HCT116 (cell line): ENCODE data around the gene RAVER2. TPM values are rescaled to one million over a fixed set of nuclear protein-coding genes. Genes with fewer than 3 reads are reported as not detected.

Source experiments
- ATAC-seq: fragments of 200-7000 bp; cut with Tn5 transposase; 2 replicates; pipeline ENCODE4 v1.9.1; 2020; ENCODE audit warnings: mild to moderate bottlenecking, moderate library complexity
- BruUV-seq: library from RNA; stranded (reverse); fragments of 400-500 nt; replicated peaks from 2 replicates; lab custom pipeline; 2021; lab: Mats Ljungman, UMichigan
- CTCF ChIA-PET: fragments of 300-600 bp; sonication (Branson Sonifier 250); formaldehyde crosslinking; loops from one replicate; lab custom pipeline; 2021; ENCODE audit warnings: antibody characterized with exemption; lab: Charles Lee
- POLR2A ChIA-PET: fragments of 300-600, 350-600 bp; sonication (Branson Sonifier 250); formaldehyde crosslinking; loops from one replicate; lab custom pipeline; 2021; ENCODE audit warnings: antibody characterized with exemption; lab: Charles Lee
- RAD21 ChIA-PET, 2 experiments: fragments of 300-600 bp; sonication (Branson Sonifier 250); formaldehyde crosslinking; loops; one replicate each; lab custom pipeline; 2023; ENCODE audit warnings: low total read pairs in 2 of 2; ENCODE audit not compliant: uncharacterized antibody in 2 of 2, unreplicated experiment in 2 of 2, low non-redundant PET in 1 of 2; lab: Charles Lee
- DNase-seq: peaks from one replicate; pipeline ENCODE4 v3.0.0-alpha.2; 2010; ENCODE audit warnings: low read depth, low spot score
- H2AFZ ChIP-seq: fragments of 200-600 bp; shearing (Covaris generic), sonication (generic); 2 replicates; pipeline ENCODE4 v1.6.1; 2017; ENCODE audit warnings: low read depth, mixed run types, mixed read lengths, antibody characterized with exemption, low read length; ENCODE audit not compliant: poor library complexity, severe bottlenecking
- H3K27ac ChIP-seq: 2 replicates; pipeline ENCODE4 v1.5.1; 2012; ENCODE audit warnings: low read depth, low read length
- H3K27me3 ChIP-seq: fragments of 200-600 bp; sonication (generic); 2 replicates; pipeline ENCODE4 v1.6.1; 2016; ENCODE audit warnings: mixed run types, low read length, mixed read lengths; ENCODE audit not compliant: insufficient read depth
- H3K36me3 ChIP-seq, 2 experiments: fragments of 200-500 bp in 1 of 2; fragments of 200-600 bp in 1 of 2; sonication (Bioruptor generic) in 1 of 2; sonication (generic) in 1 of 2; 2 replicates each; pipeline versions ENCODE4 v1.5.1 to v1.6.1; 2014 to 2016; ENCODE audit warnings: low read length in 2 of 2, inconsistent platforms in 1 of 2, mixed read lengths in 1 of 2, mixed run types in 1 of 2; ENCODE audit not compliant: insufficient read depth in 2 of 2, control insufficient read depth in 1 of 2
- H3K4me1 ChIP-seq, 2 experiments: fragments of 200-600 bp in 1 of 2; sonication (generic) in 1 of 2; 2 replicates each; pipeline versions ENCODE4 v1.5.1 to v1.6.1; 2012 to 2017; ENCODE audit warnings: low read length in 2 of 2, inconsistent platforms in 1 of 2, mild to moderate bottlenecking in 1 of 2, mixed read lengths in 1 of 2, mixed run types in 1 of 2, moderate library complexity in 1 of 2; ENCODE audit not compliant: insufficient read depth in 2 of 2, control insufficient read depth in 1 of 2
- H3K4me2 ChIP-seq: fragments of 200-600 bp; sonication (generic); 2 replicates; pipeline ENCODE4 v1.6.1; 2017; ENCODE audit warnings: mixed run types, low read length, mixed read lengths
- H3K4me3 ChIP-seq, 2 experiments: fragments of 200-600 bp in 1 of 2; sonication (generic) in 1 of 2; replicated peaks in 1 of 2; 2 replicates each; pipeline ENCODE4 v1.5.1; 2011 to 2016; ENCODE audit warnings: low read length in 2 of 2, control low read depth in 1 of 2, low read depth in 1 of 2, mild to moderate bottlenecking in 1 of 2, mixed read lengths in 1 of 2, mixed run types in 1 of 2
- H3K79me2 ChIP-seq: fragments of 200-600 bp; sonication (generic); 2 replicates; pipeline ENCODE4 v1.6.1; 2017; ENCODE audit warnings: mild to moderate bottlenecking, mixed run types, low read length, moderate library complexity, mixed read lengths; ENCODE audit not compliant: insufficient read depth
- H3K9ac ChIP-seq: fragments of 200-600 bp; sonication (generic); 2 replicates; pipeline ENCODE4 v1.6.1; 2016; ENCODE audit warnings: low read length, mixed read lengths
- H3K9me2 ChIP-seq: fragments of 200-600 bp; sonication (generic), shearing (Covaris generic); 2 replicates; pipeline ENCODE4 v1.6.1; 2017; ENCODE audit warnings: mixed run types, mild to moderate bottlenecking, moderate library complexity; ENCODE audit not compliant: insufficient read depth
- H3K9me3 ChIP-seq, 2 experiments: fragments of 200-500 bp in 1 of 2; fragments of 200-600 bp in 1 of 2; sonication (Bioruptor generic) in 1 of 2; sonication (generic) in 1 of 2; 2 replicates each; pipeline ENCODE4 v1.6.1; 2014 to 2017; ENCODE audit warnings: low read length in 2 of 2, mixed read lengths in 2 of 2, inconsistent platforms in 1 of 2, low read depth in 1 of 2, mild to moderate bottlenecking in 1 of 2, mixed run types in 1 of 2, moderate library complexity in 1 of 2; ENCODE audit not compliant: control insufficient read depth in 1 of 2, insufficient read depth in 1 of 2
- H4K20me1 ChIP-seq: fragments of 200-600 bp; sonication (generic), shearing (Covaris generic); 2 replicates; pipeline ENCODE4 v1.6.1; 2017; ENCODE audit warnings: mixed run types, mild to moderate bottlenecking, moderate library complexity; ENCODE audit not compliant: insufficient read depth
- CBX3 ChIP-seq: IDR thresholded peaks from 2 replicates; pipeline ENCODE4 v1.6.1; 2012; ENCODE audit warnings: low read depth
- CEBPB ChIP-seq: IDR thresholded peaks from 2 replicates; pipeline ENCODE4 v1.6.1; 2012; ENCODE audit warnings: low read depth
- EGR1 ChIP-seq: IDR thresholded peaks from 2 replicates; pipeline ENCODE4 v1.6.1; 2012; ENCODE audit warnings: low read depth
- ELF1 ChIP-seq: IDR thresholded peaks from 2 replicates; pipeline ENCODE4 v1.6.1; 2012; ENCODE audit warnings: low read depth, borderline replicate concordance
- POLR2AphosphoS5 ChIP-seq: IDR thresholded peaks from 2 replicates; pipeline ENCODE4 v1.6.1; 2011; ENCODE audit warnings: mild to moderate bottlenecking, low read depth, low read length, moderate library complexity
- RAD21 ChIP-seq: IDR thresholded peaks from 2 replicates; pipeline ENCODE4 v1.6.1; 2012; ENCODE audit warnings: low read depth, mild to moderate bottlenecking
- YY1 ChIP-seq: IDR thresholded peaks from 2 replicates; pipeline ENCODE4 v1.6.1; 2011; ENCODE audit warnings: low read length, low read depth, moderate library complexity, mild to moderate bottlenecking; ENCODE audit not compliant: insufficient replicate concordance; ENCODE audit errors: extremely low read depth
- ZBTB33 ChIP-seq: IDR thresholded peaks from 2 replicates; pipeline ENCODE4 v1.6.1; 2011; ENCODE audit warnings: mild to moderate bottlenecking, low read length, moderate library complexity; ENCODE audit not compliant: insufficient replicate concordance; ENCODE audit errors: extremely low read depth
- ZFX ChIP-seq: fragments of 450-650 bp; IDR thresholded peaks from 2 replicates; pipeline ENCODE4 v1.6.1; 2017
- intact Hi-C: fragments of 100-400 bp; cut with micrococcal nuclease; formaldehyde crosslinking; loops from 2 replicates; pipeline ENCODE4 v1.10.0; 2022
- total RNA-seq: library from RNA; stranded (reverse); gene quantifications from one replicate; pipeline ENCODE4 v1.2.1, GENCODE V29; 2021; ENCODE audit not compliant: unreplicated experiment
- TF ChIP-seq, protein P1 (sequence below): IDR thresholded peaks from 2 replicates; pipeline ENCODE4 v1.6.1; 2012
- TF ChIP-seq, protein P2 (sequence below): IDR thresholded peaks from 2 replicates; pipeline ENCODE4 v1.6.1; 2012
- TF ChIP-seq, protein P3 (sequence below): IDR thresholded peaks from 2 replicates; pipeline ENCODE4 v1.6.1; 2012; ENCODE audit warnings: low read depth

The RAVER2 gene
- total RNA-seq, 1 experiment from 2014 or later = 23.2 TPM

DNA sequence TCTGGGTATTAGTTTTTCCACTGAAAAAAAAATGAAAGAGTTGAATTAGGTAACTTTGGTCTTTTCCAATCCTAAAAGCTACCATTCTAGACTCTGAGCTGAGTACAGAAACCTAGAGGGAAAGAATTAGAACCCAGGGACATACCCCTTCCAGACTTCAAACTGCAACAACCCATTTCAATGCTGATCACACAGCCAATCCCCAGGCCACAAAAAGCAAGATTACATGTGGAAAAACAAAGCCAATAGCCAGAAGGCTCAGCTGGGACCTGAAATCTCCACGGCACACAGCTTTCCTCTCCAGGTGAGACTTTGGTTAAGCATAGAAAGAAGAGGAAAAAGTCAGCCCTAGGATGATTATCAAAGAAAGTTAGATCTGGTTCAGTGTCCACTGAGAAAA is 132.7 kb downstream of the RAVER2 start:
- intact Hi-C loops = no loop called here
- Histone ChIP-seq H3K36me3 (no peaks in the 10 kb centered on the region), H3K9me2 (no peaks in the 10 kb centered on the region), H3K4me3 (no peak overlapping the region), H3K79me2 (no peaks in the 10 kb centered on the region), H3K4me1 (no peaks in the 10 kb centered on the region), H3K27ac (no peak overlapping the region), H3K27me3 (no peaks in the 10 kb centered on the region), H3K4me2 (no peak overlapping the region), H3K9ac (no peak overlapping the region)
- ATAC-seq = no peak
- BruUV-seq = no TSS peak
- DNase-seq = no peak
- CTCF ChIA-PET = no interaction called here
- RAD21 ChIA-PET = no interaction called here
- TF ChIP-seq YY1 = no peak
- TF ChIP-seq CEBPB = no peak
- no peak for TF ChIP-seq EGR1
- TF ChIP-seq RAD21 = no peak
- TF ChIP-seq, protein P1, sequence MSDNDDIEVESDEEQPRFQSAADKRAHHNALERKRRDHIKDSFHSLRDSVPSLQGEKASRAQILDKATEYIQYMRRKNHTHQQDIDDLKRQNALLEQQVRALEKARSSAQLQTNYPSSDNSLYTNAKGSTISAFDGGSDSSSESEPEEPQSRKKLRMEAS = no peak
- no peak for TF ChIP-seq CBX3
- TF ChIP-seq ZFX = no peak
- TF ChIP-seq, protein P2, sequence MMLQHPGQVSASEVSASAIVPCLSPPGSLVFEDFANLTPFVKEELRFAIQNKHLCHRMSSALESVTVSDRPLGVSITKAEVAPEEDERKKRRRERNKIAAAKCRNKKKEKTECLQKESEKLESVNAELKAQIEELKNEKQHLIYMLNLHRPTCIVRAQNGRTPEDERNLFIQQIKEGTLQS = no peak
- no peak for TF ChIP-seq POLR2AphosphoS5
- TF ChIP-seq ZBTB33 = no peak
- TF ChIP-seq, protein P3, sequence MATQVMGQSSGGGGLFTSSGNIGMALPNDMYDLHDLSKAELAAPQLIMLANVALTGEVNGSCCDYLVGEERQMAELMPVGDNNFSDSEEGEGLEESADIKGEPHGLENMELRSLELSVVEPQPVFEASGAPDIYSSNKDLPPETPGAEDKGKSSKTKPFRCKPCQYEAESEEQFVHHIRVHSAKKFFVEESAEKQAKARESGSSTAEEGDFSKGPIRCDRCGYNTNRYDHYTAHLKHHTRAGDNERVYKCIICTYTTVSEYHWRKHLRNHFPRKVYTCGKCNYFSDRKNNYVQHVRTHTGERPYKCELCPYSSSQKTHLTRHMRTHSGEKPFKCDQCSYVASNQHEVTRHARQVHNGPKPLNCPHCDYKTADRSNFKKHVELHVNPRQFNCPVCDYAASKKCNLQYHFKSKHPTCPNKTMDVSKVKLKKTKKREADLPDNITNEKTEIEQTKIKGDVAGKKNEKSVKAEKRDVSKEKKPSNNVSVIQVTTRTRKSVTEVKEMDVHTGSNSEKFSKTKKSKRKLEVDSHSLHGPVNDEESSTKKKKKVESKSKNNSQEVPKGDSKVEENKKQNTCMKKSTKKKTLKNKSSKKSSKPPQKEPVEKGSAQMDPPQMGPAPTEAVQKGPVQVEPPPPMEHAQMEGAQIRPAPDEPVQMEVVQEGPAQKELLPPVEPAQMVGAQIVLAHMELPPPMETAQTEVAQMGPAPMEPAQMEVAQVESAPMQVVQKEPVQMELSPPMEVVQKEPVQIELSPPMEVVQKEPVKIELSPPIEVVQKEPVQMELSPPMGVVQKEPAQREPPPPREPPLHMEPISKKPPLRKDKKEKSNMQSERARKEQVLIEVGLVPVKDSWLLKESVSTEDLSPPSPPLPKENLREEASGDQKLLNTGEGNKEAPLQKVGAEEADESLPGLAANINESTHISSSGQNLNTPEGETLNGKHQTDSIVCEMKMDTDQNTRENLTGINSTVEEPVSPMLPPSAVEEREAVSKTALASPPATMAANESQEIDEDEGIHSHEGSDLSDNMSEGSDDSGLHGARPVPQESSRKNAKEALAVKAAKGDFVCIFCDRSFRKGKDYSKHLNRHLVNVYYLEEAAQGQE = no peak
- TF ChIP-seq ELF1 = no peak
- TF ChIP-seq, all 23 proteins: peak for 0
- Histone ChIP-seq H4K20me1 (no peaks in the 10 kb centered on the region), H2AFZ (no peak overlapping the region), H3K9me3 (no peaks in the 10 kb centered on the region)
- POLR2A ChIA-PET = no interaction called here
